WTC11 (cell line): ENCODE measurements around the gene IGLL5. TPM values are rescaled to one million over a fixed set of nuclear protein-coding genes. Genes with fewer than 3 reads are reported as not detected.

Source experiments
- ATAC-seq: fragments of 200-7000 bp; cut with Tn5 transposase; 2 replicates; pipeline ENCODE4 v1.10.0; 2021; ENCODE audit warnings: mild to moderate bottlenecking, moderate library complexity
- CTCF ChIA-PET: fragments of 300-600 bp; sonication (Branson Sonifier 250); formaldehyde crosslinking; loops from one replicate; lab custom pipeline; 2021; ENCODE audit warnings: antibody characterized with exemption; lab: Charles Lee
- POLR2A ChIA-PET: fragments of 350-600 bp; sonication (Branson Sonifier 250); formaldehyde crosslinking; loops from one replicate; lab custom pipeline; 2021; ENCODE audit warnings: antibody characterized with exemption; lab: Charles Lee
- DNase-seq: peaks from one replicate; pipeline ENCODE4 v3.0.0; 2021; ENCODE audit warnings: low spot score
- H3K27ac Mint-ChIP-seq: 2 replicates; pipeline ENCODE4 v1.8.0; 2021; ENCODE audit warnings: mixed read lengths
- H3K27me3 Mint-ChIP-seq: 2 replicates; pipeline ENCODE4 v1.8.0; 2021; ENCODE audit warnings: low read depth, mild to moderate bottlenecking, moderate library complexity, mixed read lengths
- H3K36me3 Mint-ChIP-seq: 2 replicates; pipeline ENCODE4 v1.8.0; 2021; ENCODE audit warnings: mixed read lengths
- H3K4me1 Mint-ChIP-seq: 2 replicates; pipeline ENCODE4 v1.8.0; 2022; ENCODE audit warnings: mixed read lengths
- H3K4me3 Mint-ChIP-seq: 2 replicates; pipeline ENCODE4 v1.8.0; 2021; ENCODE audit warnings: mild to moderate bottlenecking, moderate library complexity, mixed read lengths
- H3K9me3 Mint-ChIP-seq: 2 replicates; pipeline ENCODE4 v1.8.0; 2021; ENCODE audit warnings: mixed read lengths
- CBFB ChIP-seq: sonication (generic); formaldehyde crosslinking; IDR thresholded peaks from 2 replicates; pipeline ENCODE4 v1.8.1; 2022; ENCODE audit warnings: mild to moderate bottlenecking, low read depth, missing genetic modification reagents
- FOXP1 ChIP-seq: sonication (generic); formaldehyde crosslinking; IDR thresholded peaks from 2 replicates; pipeline ENCODE4 v1.8.0; 2022; ENCODE audit warnings: missing genetic modification reagents, mild to moderate bottlenecking, moderate library complexity, borderline replicate concordance
- MXD4 ChIP-seq: fragments of 250-450 bp; sonication (Bioruptor Pico); IDR thresholded peaks from 2 replicates; pipeline ENCODE4 v1.8.0; 2021; ENCODE audit warnings: mild to moderate bottlenecking, moderate library complexity, borderline replicate concordance
- ZNF121 ChIP-seq: sonication (generic); formaldehyde crosslinking; IDR thresholded peaks from 2 replicates; pipeline ENCODE4 v1.8.0; 2023; ENCODE audit warnings: missing genetic modification reagents
- total RNA-seq: library from RNA; stranded (reverse); gene quantifications from 3 replicates; pipeline ENCODE4 v1.2.3, GENCODE V29; 2021
- TF ChIP-seq, protein P1 (sequence below): sonication (generic); formaldehyde crosslinking; IDR thresholded peaks from 2 replicates; pipeline ENCODE4 v1.8.0; 2022; ENCODE audit warnings: mild to moderate bottlenecking, missing genetic modification reagents
- TF ChIP-seq, protein P2 (sequence below): fragments of 250-450 bp; sonication (Bioruptor Pico); IDR thresholded peaks from 2 replicates; pipeline ENCODE4 v1.8.0; 2021; ENCODE audit warnings: mild to moderate bottlenecking
- TF ChIP-seq, protein P3 (sequence below): sonication (generic); formaldehyde crosslinking; IDR thresholded peaks from 2 replicates; pipeline ENCODE4 v1.8.0; 2022; ENCODE audit warnings: missing genetic modification reagents
- TF ChIP-seq, protein P4 (sequence below): fragments of 200-600 bp; IDR thresholded peaks from 2 replicates; pipeline ENCODE4 v1.8.0; 2022; ENCODE audit warnings: antibody characterized with exemption
- TF ChIP-seq, protein P5 (sequence below): sonication (generic); formaldehyde crosslinking; IDR thresholded peaks from 2 replicates; pipeline ENCODE4 v1.8.1; 2023; ENCODE audit warnings: mild to moderate bottlenecking, missing genetic modification reagents, borderline replicate concordance
- TF ChIP-seq, protein P6 (sequence below): fragments of 250-450 bp; sonication (Bioruptor Pico); IDR thresholded peaks from 2 replicates; pipeline ENCODE4 v1.9.0; 2021; ENCODE audit warnings: mild to moderate bottlenecking
- TF ChIP-seq, protein P7 (sequence below): sonication (generic); formaldehyde crosslinking; IDR thresholded peaks from 2 replicates; pipeline ENCODE4 v1.8.1; 2023; ENCODE audit warnings: mild to moderate bottlenecking, missing genetic modification reagents

Gene IGLL5
- total RNA-seq, 1 experiment from 2014 or later, result not detected

DNA sequence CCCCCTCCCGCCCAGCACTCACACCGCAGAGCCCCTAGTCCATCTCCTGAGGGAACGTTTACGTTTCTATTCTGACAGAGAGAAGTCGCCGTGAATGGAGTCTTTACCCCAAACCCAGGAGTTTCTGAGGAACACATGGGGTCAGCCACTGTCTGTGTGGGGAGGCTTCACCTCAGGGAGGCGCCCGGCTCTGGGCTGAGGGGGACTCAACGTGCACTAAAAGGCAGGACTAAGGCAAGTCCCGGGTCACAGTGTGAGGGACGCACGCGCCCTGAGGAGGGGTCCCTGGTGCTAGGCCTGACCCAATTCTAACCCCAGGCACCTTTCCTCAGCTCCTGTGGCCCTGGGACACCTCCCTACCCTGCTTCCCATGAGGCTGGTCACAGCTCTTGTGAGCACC is 32.5 kb upstream of the IGLL5 start:
- ChIA-PET CTCF (interaction anchor here (0.6 to 6.2 kb wide), 57 partner anchors 8 to 431 kb away, joined by 3 to 102 read pairs (median 5); partner anchors contain the start of gene GNAZ), POLR2A (no interaction called here)
- no peak overlapping the region for H3K27ac Mint-ChIP-seq
- H3K27me3 Mint-ChIP-seq, result peaks cover 83% of the 10 kb centered on the region
- ATAC-seq (no peak), DNase-seq (no peak)
- no peaks in the 10 kb centered on the region for H3K4me1 Mint-ChIP-seq
- H3K4me3 Mint-ChIP-seq, result no peak overlapping the region
- H3K9me3 Mint-ChIP-seq, result no peaks in the 10 kb centered on the region
- TF ChIP-seq, protein P1, sequence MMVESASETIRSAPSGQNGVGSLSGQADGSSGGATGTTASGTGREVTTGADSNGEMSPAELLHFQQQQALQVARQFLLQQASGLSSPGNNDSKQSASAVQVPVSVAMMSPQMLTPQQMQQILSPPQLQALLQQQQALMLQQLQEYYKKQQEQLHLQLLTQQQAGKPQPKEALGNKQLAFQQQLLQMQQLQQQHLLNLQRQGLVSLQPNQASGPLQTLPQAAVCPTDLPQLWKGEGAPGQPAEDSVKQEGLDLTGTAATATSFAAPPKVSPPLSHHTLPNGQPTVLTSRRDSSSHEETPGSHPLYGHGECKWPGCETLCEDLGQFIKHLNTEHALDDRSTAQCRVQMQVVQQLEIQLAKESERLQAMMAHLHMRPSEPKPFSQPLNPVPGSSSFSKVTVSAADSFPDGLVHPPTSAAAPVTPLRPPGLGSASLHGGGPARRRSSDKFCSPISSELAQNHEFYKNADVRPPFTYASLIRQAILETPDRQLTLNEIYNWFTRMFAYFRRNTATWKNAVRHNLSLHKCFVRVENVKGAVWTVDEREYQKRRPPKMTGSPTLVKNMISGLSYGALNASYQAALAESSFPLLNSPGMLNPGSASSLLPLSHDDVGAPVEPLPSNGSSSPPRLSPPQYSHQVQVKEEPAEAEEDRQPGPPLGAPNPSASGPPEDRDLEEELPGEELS (CRISPR knock-in tag), result no peak
- TF ChIP-seq, protein P2, sequence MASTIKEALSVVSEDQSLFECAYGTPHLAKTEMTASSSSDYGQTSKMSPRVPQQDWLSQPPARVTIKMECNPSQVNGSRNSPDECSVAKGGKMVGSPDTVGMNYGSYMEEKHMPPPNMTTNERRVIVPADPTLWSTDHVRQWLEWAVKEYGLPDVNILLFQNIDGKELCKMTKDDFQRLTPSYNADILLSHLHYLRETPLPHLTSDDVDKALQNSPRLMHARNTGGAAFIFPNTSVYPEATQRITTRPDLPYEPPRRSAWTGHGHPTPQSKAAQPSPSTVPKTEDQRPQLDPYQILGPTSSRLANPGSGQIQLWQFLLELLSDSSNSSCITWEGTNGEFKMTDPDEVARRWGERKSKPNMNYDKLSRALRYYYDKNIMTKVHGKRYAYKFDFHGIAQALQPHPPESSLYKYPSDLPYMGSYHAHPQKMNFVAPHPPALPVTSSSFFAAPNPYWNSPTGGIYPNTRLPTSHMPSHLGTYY (CRISPR knock-in tag), result no peak
- TF ChIP-seq, protein P3, sequence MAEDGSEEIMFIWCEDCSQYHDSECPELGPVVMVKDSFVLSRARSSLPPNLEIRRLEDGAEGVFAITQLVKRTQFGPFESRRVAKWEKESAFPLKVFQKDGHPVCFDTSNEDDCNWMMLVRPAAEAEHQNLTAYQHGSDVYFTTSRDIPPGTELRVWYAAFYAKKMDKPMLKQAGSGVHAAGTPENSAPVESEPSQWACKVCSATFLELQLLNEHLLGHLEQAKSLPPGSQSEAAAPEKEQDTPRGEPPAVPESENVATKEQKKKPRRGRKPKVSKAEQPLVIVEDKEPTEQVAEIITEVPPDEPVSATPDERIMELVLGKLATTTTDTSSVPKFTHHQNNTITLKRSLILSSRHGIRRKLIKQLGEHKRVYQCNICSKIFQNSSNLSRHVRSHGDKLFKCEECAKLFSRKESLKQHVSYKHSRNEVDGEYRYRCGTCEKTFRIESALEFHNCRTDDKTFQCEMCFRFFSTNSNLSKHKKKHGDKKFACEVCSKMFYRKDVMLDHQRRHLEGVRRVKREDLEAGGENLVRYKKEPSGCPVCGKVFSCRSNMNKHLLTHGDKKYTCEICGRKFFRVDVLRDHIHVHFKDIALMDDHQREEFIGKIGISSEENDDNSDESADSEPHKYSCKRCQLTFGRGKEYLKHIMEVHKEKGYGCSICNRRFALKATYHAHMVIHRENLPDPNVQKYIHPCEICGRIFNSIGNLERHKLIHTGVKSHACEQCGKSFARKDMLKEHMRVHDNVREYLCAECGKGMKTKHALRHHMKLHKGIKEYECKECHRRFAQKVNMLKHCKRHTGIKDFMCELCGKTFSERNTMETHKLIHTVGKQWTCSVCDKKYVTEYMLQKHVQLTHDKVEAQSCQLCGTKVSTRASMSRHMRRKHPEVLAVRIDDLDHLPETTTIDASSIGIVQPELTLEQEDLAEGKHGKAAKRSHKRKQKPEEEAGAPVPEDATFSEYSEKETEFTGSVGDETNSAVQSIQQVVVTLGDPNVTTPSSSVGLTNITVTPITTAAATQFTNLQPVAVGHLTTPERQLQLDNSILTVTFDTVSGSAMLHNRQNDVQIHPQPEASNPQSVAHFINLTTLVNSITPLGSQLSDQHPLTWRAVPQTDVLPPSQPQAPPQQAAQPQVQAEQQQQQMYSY (CRISPR knock-in tag), result no peak
- TF ChIP-seq CBFB (CRISPR knock-in tag), result no peak
- TF ChIP-seq, all 79 proteins: peak for 0
- no peaks in the 10 kb centered on the region for H3K36me3 Mint-ChIP-seq

DNA sequence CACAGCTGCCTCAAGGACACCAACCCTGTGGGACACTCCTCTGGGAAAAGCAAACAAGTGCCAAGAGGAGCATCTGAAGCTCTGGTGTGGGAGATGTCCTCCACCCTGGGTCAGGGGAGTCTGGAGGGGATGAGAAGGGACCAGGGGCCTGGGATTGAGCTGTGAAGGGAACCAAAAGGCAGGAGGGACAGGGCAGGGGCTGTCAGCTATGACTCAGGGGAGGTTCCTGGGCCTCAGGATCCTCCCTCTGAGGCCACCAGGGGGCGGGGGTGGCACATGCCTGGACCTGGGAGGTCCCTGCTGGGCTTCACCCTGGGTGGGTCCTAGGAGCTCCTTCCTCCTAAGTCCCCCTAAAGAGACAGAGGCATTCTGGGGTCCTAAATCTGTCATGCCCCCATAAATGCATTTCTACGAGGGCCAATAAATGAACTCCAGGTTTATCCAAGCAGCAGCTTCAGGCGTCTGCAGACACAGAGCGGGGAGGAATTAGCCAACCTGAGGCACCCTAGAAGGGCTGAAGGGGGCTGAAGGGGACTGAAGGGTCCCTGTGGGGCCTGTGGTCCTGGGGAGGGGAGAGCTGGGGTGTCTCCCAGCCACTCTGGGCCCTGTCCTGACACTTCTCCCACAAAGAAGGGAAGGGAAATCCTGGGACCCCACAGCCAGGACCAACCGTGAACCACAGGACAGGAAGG is 31.9 kb upstream of the IGLL5 start:
- CTCF ChIA-PET, result interaction anchor here (0.6 to 6.2 kb wide), 58 partner anchors 8 to 431 kb away, joined by 3 to 102 read pairs (median 5); partner anchors contain the start of gene GNAZ
- no peak overlapping the region for H3K27ac Mint-ChIP-seq
- TF ChIP-seq, protein P4, sequence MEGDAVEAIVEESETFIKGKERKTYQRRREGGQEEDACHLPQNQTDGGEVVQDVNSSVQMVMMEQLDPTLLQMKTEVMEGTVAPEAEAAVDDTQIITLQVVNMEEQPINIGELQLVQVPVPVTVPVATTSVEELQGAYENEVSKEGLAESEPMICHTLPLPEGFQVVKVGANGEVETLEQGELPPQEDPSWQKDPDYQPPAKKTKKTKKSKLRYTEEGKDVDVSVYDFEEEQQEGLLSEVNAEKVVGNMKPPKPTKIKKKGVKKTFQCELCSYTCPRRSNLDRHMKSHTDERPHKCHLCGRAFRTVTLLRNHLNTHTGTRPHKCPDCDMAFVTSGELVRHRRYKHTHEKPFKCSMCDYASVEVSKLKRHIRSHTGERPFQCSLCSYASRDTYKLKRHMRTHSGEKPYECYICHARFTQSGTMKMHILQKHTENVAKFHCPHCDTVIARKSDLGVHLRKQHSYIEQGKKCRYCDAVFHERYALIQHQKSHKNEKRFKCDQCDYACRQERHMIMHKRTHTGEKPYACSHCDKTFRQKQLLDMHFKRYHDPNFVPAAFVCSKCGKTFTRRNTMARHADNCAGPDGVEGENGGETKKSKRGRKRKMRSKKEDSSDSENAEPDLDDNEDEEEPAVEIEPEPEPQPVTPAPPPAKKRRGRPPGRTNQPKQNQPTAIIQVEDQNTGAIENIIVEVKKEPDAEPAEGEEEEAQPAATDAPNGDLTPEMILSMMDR, result peak; percentile 46; the same call in 1 of the 2 replicates
- TF ChIP-seq, protein P5, sequence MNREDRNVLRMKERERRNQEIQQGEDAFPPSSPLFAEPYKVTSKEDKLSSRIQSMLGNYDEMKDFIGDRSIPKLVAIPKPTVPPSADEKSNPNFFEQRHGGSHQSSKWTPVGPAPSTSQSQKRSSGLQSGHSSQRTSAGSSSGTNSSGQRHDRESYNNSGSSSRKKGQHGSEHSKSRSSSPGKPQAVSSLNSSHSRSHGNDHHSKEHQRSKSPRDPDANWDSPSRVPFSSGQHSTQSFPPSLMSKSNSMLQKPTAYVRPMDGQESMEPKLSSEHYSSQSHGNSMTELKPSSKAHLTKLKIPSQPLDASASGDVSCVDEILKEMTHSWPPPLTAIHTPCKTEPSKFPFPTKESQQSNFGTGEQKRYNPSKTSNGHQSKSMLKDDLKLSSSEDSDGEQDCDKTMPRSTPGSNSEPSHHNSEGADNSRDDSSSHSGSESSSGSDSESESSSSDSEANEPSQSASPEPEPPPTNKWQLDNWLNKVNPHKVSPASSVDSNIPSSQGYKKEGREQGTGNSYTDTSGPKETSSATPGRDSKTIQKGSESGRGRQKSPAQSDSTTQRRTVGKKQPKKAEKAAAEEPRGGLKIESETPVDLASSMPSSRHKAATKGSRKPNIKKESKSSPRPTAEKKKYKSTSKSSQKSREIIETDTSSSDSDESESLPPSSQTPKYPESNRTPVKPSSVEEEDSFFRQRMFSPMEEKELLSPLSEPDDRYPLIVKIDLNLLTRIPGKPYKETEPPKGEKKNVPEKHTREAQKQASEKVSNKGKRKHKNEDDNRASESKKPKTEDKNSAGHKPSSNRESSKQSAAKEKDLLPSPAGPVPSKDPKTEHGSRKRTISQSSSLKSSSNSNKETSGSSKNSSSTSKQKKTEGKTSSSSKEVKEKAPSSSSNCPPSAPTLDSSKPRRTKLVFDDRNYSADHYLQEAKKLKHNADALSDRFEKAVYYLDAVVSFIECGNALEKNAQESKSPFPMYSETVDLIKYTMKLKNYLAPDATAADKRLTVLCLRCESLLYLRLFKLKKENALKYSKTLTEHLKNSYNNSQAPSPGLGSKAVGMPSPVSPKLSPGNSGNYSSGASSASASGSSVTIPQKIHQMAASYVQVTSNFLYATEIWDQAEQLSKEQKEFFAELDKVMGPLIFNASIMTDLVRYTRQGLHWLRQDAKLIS, result no peak
- TF ChIP-seq, all 79 proteins: peak for 1
- peak; percentile 64 for DNase-seq
- POLR2A ChIA-PET, result no interaction called here
- peaks cover 86% of the 10 kb centered on the region for H3K27me3 Mint-ChIP-seq
- no peaks in the 10 kb centered on the region for H3K36me3 Mint-ChIP-seq
- H3K9me3 Mint-ChIP-seq, result no peaks in the 10 kb centered on the region
- H3K4me3 Mint-ChIP-seq, result no peak overlapping the region
- no peaks in the 10 kb centered on the region for H3K4me1 Mint-ChIP-seq
- peak; percentile 92 for ATAC-seq

DNA sequence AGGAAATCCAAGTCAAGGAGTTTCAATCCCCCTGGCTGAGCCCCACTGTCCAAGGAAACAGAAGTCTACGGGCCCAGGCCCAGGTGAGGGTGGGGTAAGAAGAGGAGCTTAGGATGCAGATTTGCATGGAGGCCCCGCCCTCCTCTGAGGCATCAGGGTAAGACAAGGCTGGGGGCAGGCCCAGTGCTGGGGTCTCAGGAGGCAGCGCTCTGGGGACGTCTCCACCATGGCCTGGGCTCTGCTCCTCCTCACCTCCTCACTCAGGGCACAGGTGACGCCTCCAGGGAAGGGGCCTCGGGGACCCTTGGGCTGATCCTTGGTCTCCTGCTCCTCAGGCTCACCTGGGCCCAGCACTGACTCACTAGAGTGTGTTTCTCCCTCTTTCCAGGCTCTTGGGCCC is 31.3 kb upstream of the IGLL5 start:
- Mint-ChIP-seq H3K36me3 (no peaks in the 10 kb centered on the region), H3K27me3 (peaks cover 85% of the 10 kb centered on the region), H3K4me1 (no peaks in the 10 kb centered on the region), H3K27ac (no peak overlapping the region), H3K4me3 (no peak overlapping the region), H3K9me3 (no peaks in the 10 kb centered on the region)
- CTCF ChIA-PET, result interaction anchor here (1.0 to 6.2 kb wide), 38 partner anchors 8 to 392 kb away, joined by 3 to 102 read pairs (median 6); no protein-coding TSS in a partner anchor
- peak; percentile 58 for ATAC-seq
- POLR2A ChIA-PET, result no interaction called here
- DNase-seq, result no peak
- TF ChIP-seq, protein P6, sequence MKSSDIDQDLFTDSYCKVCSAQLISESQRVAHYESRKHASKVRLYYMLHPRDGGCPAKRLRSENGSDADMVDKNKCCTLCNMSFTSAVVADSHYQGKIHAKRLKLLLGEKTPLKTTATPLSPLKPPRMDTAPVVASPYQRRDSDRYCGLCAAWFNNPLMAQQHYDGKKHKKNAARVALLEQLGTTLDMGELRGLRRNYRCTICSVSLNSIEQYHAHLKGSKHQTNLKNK (CRISPR knock-in tag), result no peak
- no peak for TF ChIP-seq FOXP1 (CRISPR knock-in tag)
- TF ChIP-seq, protein P7, sequence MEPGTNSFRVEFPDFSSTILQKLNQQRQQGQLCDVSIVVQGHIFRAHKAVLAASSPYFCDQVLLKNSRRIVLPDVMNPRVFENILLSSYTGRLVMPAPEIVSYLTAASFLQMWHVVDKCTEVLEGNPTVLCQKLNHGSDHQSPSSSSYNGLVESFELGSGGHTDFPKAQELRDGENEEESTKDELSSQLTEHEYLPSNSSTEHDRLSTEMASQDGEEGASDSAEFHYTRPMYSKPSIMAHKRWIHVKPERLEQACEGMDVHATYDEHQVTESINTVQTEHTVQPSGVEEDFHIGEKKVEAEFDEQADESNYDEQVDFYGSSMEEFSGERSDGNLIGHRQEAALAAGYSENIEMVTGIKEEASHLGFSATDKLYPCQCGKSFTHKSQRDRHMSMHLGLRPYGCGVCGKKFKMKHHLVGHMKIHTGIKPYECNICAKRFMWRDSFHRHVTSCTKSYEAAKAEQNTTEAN, result no peak
- no peak for TF ChIP-seq ZNF121 (CRISPR knock-in tag)
- no peak for TF ChIP-seq MXD4 (CRISPR knock-in tag)
